AG09309 (cell line): ENCODE data around the gene DNAJC3.
"Not testable (repeated sequence)": the region's sequence is repeated elsewhere in the genome, so short reads cannot be mapped to it uniquely, and the experiment has no call there.

ENCODE experiments used
- DNase-seq: peaks from one replicate; pipeline ENCODE4 v3.0.0-alpha.2; 2010; ENCODE audit warnings: low read depth
- H3K4me3 ChIP-seq: 2 replicates; pipeline ENCODE4 v1.5.1; 2011; ENCODE audit warnings: mild to moderate bottlenecking, low read depth, low read length, moderate library complexity; ENCODE audit not compliant: control insufficient read depth
- CTCF ChIP-seq: IDR thresholded peaks from 2 replicates; pipeline ENCODE4 v1.5.1; 2011; ENCODE audit warnings: mild to moderate bottlenecking, low read depth, low read length, inconsistent platforms; ENCODE audit not compliant: insufficient read depth, control insufficient read depth; ENCODE audit errors: missing control alignments

Gene DNAJC3

GRCh38 chr13:95660981-95661581 is 15.9 kb upstream of the DNAJC3 start:
- no peak overlapping the region for H3K4me3 ChIP-seq
- TF ChIP-seq CTCF, result peak; percentile 67
- DNase-seq, result no peak

GRCh38 chr13:95667235-95667634 is 9.7 kb upstream of the DNAJC3 start:
- not testable (repeated sequence) for H3K4me3 ChIP-seq, DNase-seq

- DNase-seq, result no peak
- no peak overlapping the region for H3K4me3 ChIP-seq
- TF ChIP-seq CTCF, result no peak
These were observed 5.3 kb upstream of the DNAJC3 start for GRCh38 chr13:95671597-95671996.

- DNase-seq, result peak; percentile 4
- no peak for TF ChIP-seq CTCF
These were observed 706 bp upstream of the DNAJC3 start for GRCh38 chr13:95676105-95676761.

GRCh38 chr13:95677564-95678266 is 776 bp downstream of the DNAJC3 start:
- peak overlapping the region; percentile 68 for H3K4me3 ChIP-seq
- DNase-seq, result no peak
- no peak for TF ChIP-seq CTCF

More at GRCh38 chr13:95676105-95676761, 706 bp upstream of the DNAJC3 start:
- H3K4me3 ChIP-seq, result peak overlapping the region; percentile 63

- TF ChIP-seq CTCF, result no peak
- no peak overlapping the region; the same call in 1 of the 2 replicates for H3K4me3 ChIP-seq
- DNase-seq, result no peak
These were observed 2.0 kb downstream of the DNAJC3 start for GRCh38 chr13:95678967-95679366.

- H3K4me3 ChIP-seq, result no peak overlapping the region
- TF ChIP-seq CTCF, result no peak
- no peak for DNase-seq
These were observed 2.8 kb downstream of the DNAJC3 start for GRCh38 chr13:95679722-95680121.
